ENCODE results near the gene BRICD5.

The BRICD5 gene

GRCh38 chr16:2251296-2252111 is 40.8 kb upstream of the BRICD5 start, which contains the start of gene ECI1:
ECI1 (minus strand) TSS chr16:2251587; CDS start chr16:2251566, 21 bp downstream.
- peak within 1 kb of the TSS; percentile 87 for H3K27ac ChIP-seq
- peak; percentile 66 for TF ChIP-seq CTCF (conservative IDR thresholded peaks at IDR 0.05)

- no peak for TF ChIP-seq CTCF (conservative IDR thresholded peaks at IDR 0.05)
- peak overlapping the region; percentile 87 for H3K27ac ChIP-seq
These were observed 40.1 kb upstream of the BRICD5 start for GRCh38 chr16:2250652-2251295.

DNA sequence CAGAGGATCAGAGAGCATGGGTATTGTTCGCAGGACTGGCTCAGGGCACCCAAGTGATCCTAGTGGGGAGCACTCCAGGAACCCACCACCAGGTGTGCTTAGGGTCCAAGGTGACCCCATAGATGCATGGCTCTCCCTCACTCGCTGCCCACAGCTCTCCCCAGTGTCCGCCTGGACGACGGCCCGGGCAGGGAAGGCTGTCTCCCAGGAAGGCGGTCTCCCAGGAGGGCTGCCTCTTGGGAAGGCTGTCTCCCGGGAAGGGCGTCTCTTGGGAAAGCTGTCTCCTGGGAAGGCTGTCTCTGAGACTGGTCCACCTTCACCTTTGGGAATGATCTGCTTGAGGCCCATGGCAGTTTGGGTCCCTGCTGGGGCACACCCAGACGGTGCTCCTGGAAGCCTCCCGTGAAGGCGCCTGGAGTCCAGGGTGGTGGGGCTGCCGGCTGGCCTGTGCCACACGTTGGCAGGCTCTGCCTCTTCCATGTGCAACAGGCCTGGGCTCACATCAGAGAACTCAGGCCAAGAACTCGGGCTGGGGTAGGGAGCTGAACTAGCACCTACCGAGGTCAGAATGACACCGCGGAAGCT is 35.7 kb upstream of the BRICD5 start:
- no peak overlapping the region for H3K27ac ChIP-seq
- TF ChIP-seq CTCF (conservative IDR thresholded peaks at IDR 0.05) = no peak

DNA sequence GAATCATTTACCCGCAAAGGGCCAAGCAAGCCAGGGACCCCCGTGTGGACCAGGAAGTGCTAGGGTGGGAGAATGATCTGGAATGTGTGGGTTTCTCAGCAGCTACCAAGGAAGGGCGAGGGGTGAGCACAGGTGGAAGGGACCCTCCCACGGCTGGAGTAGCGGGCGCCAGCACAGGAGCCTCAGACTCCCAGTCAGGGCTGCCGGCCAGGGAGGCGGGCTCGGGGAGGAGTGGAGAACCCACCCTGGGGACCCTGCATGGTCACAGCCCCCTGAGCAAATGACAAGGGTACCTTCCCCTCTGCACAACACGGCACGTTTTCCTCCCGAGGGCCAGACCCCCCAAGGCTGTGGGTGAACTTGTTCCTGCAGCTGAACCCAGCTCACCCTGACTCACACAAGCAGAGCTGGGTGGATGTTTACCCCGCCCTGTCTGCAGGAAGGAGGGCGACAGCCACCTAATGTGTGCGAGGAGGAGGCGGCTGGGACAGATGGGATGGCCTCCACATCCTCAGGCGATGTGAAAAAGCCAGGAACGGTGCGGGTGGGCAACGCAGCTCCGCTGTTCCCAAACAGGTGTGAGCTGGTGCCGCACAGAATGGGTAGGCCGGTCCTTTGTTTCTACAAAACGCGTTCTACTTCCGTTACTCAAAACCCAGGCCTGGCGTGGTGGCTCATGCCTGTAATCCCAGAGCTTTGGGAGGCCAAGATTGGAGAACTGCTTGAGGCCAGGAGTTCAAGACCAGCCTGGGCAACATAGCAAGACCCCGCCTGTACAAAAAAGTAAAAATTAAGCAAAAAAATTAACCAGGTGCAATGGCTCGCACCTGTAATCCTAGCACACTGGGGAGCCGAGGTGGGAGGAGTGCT is 34.5 kb upstream of the BRICD5 start:
- TF ChIP-seq CTCF (conservative IDR thresholded peaks at IDR 0.05) = no peak

DNA sequence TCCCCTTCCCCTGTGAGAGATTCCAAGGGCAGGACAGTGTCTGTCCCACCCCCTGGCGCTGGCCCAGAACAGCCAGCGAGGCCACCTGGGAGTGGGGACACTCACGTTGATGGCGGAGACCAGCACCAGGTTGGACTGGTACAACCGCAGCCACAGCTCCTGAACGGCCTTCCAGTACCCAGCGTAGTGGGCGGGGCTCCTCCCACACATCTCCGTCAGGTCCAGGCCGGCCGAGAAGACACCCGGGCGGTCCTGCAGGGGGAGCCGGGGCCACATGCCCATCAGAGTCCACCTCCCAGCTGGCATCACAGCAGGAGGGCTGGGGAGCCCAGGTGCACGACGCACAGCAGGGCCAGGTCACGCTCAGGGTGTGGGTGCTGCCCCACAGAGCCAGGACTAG is 33.6 kb upstream of the BRICD5 start:
- no peak for TF ChIP-seq CTCF (conservative IDR thresholded peaks at IDR 0.05)
- H3K27ac ChIP-seq = no peak overlapping the region

More for the DNA sequence above, 34.5 kb upstream of the BRICD5 start:
- no peak overlapping the region for H3K27ac ChIP-seq

DNA sequence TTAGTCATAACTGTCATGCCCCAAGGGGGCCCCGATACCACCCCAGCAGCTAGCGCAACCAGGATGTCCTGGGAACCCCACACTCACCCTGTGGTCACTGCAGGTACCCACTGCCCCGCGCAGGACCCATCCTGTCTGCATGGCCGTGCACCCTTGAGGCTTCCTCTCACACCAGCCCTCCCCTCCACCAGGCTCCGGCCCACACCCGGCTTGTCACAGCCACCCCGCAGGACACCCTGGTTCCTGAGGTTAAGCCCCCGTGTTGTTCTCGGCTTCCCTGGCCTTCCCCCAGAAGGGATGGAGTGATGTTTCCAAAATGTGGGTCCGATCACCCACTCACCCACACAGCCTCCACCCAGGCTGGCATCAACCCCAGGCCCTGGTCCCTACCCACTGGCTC is 33.1 kb upstream of the BRICD5 start:
- no peak for TF ChIP-seq CTCF (conservative IDR thresholded peaks at IDR 0.05)
- no peak overlapping the region for H3K27ac ChIP-seq
